ENCODE data around the gene PLXNB3. TPM values are rescaled to one million over a fixed set of nuclear protein-coding genes. Genes with fewer than 3 reads are reported as not detected.

Gene PLXNB3
- total RNA-seq, 1 experiment from 2014 or later = 2.5 TPM

GRCh38 chrX:153719701-153720100, 44.3 kb upstream of the PLXNB3 start:
- Mint-ChIP-seq H3K9me3 (no peaks in the 10 kb centered on the region), H3K36me3 (peaks cover 43% of the 10 kb centered on the region), H3K4me3 (no peak overlapping the region), H3K4me1 (peaks cover 7% of the 10 kb centered on the region), H3K27me3 (ENCODE audit: low read depth) (no peaks in the 10 kb centered on the region), H3K27ac (no peak overlapping the region)
- ChIA-PET POLR2A (no interaction called here), CTCF (no interaction called here)
- ATAC-seq = no peak
- no peak for DNase-seq (ENCODE audit: low spot score)
- TF ChIP-seq ZNF232 (CRISPR knock-in tag; IDR thresholded peaks at IDR 0.05) = no peak
- TF ChIP-seq NR2C2 (CRISPR knock-in tag; IDR thresholded peaks at IDR 0.05) = no peak
- no peak for TF ChIP-seq ERG (CRISPR knock-in tag; IDR thresholded peaks at IDR 0.05)
- no peak for TF ChIP-seq SP1 (CRISPR knock-in tag; conservative IDR thresholded peaks at IDR 0.05)
- TF ChIP-seq JAZF1 (CRISPR knock-in tag; IDR thresholded peaks at IDR 0.05) = no peak
- no peak for TF ChIP-seq NFYB (CRISPR knock-in tag; conservative IDR thresholded peaks at IDR 0.05; ENCODE audit: low read depth)
- TF ChIP-seq TEAD4 (CRISPR knock-in tag; IDR thresholded peaks at IDR 0.05) = no peak
- TF ChIP-seq ZSCAN18 (CRISPR knock-in tag; IDR thresholded peaks at IDR 0.05) = no peak
- no peak for TF ChIP-seq SMAD3 (CRISPR knock-in tag; IDR thresholded peaks at IDR 0.05; ENCODE audit: borderline replicate concordance)
- TF ChIP-seq ARID4B (CRISPR knock-in tag; IDR thresholded peaks at IDR 0.05; ENCODE audit: borderline replicate concordance) = no peak
- no peak for TF ChIP-seq ATF2 (CRISPR knock-in tag; IDR thresholded peaks at IDR 0.05; ENCODE audit: borderline replicate concordance, low read depth)
- no peak for TF ChIP-seq EMX1 (CRISPR knock-in tag; IDR thresholded peaks at IDR 0.05)
- no peak for TF ChIP-seq JUN (CRISPR knock-in tag; IDR thresholded peaks at IDR 0.05)
- no peak for TF ChIP-seq ZNF532 (CRISPR knock-in tag; IDR thresholded peaks at IDR 0.05; ENCODE audit: borderline replicate concordance)
- TF ChIP-seq PRDM15 (CRISPR knock-in tag; IDR thresholded peaks at IDR 0.05) = no peak

Data from WTC11 (cell line).